Stomach (tissue), 4 donors: ENCODE data around the gene C2CD2L.

Experiments used
- EP300 ChIP-seq: sonication (generic); formaldehyde crosslinking; IDR thresholded peaks from one replicate; pipeline ENCODE4 v1.6.1; 2017; ENCODE audit warnings: antibody characterized with exemption
- POLR2A ChIP-seq, 4 donors: fragments of 450-650 bp; IDR thresholded peaks; one replicate each; pipeline ENCODE4 v1.6.1; 2016; ENCODE audit warnings: antibody characterized with exemption in 4 of 4, control low read depth in 2 of 4, mild to moderate bottlenecking in 1 of 4, moderate library complexity in 1 of 4

DNA sequence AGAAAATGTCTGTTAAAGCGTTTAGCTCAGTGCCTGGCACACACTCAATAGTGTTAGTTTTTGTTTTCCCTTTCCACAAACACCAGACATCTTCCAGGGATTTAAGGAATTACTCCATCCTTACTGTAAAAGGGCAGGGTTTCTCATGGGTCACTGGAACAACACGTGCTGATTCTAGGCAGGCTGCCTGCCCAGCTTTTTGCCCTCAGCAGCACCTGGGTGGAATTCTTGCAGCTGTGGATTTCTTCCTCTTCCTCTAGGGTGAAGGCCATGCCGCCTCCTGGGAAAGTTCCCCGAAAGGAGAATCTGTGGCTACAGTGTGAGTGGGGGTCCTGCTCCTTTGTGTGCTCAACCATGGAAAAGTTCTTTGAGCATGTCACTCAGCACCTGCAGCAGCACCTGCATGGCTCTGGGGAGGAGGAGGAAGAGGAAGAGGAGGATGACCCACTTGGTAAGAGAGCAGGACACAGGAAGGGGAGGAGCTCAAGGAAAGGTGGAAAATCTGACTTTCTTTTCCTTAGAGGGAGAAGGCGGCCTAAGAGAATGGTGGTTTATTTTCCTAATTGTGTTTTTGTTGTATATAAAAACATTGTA is 19.6 kb downstream of the C2CD2L start:
- TF ChIP-seq EP300 (no peak), POLR2A (IDR thresholded peaks at IDR 0.05) (no peak)
